Measurements from ENCODE around the gene PPM1E.
"Not testable (repeated sequence)": the region's sequence is repeated elsewhere in the genome, so short reads cannot be mapped to it uniquely, and the experiment has no call there.

PPM1E gene

GRCh38 chr17:58755577-58756245 is at the start of gene PPM1E:
Gene PPM1E (plus strand): TSS chr17:58755854.
- peak; percentile 50 for DNase-seq

- no peak for DNase-seq
Observed at GRCh38 chr17:58706351-58707140, 49.1 kb upstream of the PPM1E start.

DNA sequence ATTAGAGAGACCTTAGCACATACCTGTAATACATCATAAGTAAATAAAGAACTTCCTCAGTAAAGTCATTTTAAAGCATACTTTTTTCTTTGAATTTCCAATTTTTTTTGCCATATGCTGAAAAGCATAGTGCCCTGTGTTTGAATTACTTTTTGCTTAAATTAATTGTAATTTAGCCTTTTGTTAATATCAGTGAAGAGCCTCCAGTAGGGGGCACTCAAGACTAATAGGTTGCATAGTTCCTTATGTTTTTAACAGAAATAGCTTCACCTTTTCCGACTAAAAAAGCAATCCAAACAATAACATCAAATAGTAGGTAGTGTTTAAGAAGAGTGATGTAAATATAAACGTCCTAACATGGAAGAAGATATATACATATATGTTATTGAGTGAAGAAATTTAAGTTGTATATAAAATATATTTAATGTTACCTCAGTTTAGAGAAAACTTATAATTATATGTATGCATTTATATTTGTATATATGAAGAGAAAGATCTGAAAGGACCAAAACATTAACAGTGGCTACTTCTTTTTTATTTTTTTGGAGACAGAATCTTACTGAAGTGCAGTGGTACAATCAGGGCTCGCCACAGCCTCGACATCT is 44.6 kb upstream of the PPM1E start:
- DNase-seq, result no peak

- DNase-seq, result no peak
Observed at GRCh38 chr17:58722274-58722673, 33.4 kb upstream of the PPM1E start.

- DNase-seq, result no peak
Observed at GRCh38 chr17:58722696-58723095, 33.0 kb upstream of the PPM1E start.

GRCh38 chr17:58728798-58729197 is 26.9 kb upstream of the PPM1E start:
- no peak for DNase-seq

DNA sequence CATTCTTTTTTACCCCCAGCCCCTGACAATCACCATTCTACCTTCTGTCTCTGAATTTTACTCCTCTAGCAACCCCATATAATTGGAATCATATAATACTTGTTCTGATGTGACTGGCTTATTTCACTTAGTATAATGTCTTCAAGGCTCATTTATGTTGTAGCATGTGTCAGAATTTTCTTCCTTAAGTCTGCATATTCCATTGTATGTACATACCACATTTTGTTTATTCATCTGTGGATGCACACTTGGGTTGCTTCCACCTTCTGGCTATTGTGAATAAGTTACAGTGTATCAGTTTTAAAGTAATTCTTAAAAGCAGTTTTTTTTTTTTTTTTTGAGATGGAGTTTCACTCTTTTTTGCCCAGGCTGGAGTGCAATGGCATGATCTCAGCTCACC is 24.7 kb upstream of the PPM1E start:
- DNase-seq, result no peak

- no peak for DNase-seq
Observed at GRCh38 chr17:58734040-58734439, 21.6 kb upstream of the PPM1E start.

- DNase-seq, result no peak
Observed at GRCh38 chr17:58734811-58735210, 20.8 kb upstream of the PPM1E start.

GRCh38 chr17:58741121-58741625 is 14.5 kb upstream of the PPM1E start:
- no peak for DNase-seq

- DNase-seq, result no peak
Observed at GRCh38 chr17:58747674-58748073, 8.0 kb upstream of the PPM1E start.

DNA sequence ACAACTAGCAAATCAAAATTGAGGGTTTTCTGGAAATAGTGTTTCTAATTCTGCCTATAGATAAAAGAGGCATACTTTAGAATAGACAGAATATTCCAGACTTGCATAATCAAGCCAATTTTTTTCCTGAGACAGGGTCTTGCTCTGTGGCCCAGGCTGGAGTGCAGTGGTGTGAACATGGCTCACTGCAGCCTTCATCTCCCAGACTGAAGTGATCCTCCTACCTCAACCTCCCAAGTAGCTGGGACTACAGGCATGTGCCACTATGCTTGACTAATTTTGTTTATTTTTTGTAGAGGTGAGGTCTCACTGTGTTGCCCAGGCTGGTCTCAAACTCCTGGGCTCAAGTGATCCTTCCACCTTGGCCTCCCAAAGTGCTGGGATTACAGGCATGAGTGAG is 6.0 kb upstream of the PPM1E start:
- not testable (repeated sequence) for DNase-seq

DNA sequence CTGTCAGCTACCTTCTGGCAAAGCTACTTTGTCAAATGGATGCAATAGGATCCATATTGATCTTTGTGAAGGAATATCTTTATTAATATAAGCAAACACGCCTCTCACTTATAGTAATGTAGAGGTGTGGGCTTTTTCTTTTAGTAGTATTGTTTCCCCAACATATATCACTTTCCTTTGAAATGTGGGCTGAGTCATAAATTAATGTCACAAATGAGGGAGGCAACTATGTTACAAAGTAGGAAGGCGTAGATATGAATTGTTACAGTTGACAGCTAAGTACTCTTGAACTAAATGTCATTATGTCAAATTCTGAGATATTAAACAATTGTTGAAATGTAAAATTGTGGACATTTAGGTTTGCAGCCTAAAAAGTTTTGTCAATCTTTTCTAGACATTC is 2.6 kb upstream of the PPM1E start:
- DNase-seq, result no peak

DNA sequence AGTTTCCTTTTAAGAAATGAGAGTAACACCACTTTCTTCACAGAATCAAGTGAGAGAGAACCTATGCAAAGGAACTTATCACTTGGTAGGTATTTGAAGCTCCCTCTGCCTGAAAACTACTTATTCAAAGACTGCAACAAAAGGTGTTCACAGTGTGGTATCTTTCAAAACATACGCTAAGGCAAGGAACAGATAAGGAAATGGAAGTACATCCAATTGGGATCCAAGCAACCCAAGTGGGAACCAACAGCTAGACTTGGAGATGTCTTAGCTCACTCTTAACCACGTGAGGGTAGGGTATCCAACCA is 431 bp upstream of the PPM1E start:
- no peak for DNase-seq

GRCh38 chr17:58756246-58757161 is 850 bp downstream of the PPM1E start:
- DNase-seq, result peak; percentile 23

DNA sequence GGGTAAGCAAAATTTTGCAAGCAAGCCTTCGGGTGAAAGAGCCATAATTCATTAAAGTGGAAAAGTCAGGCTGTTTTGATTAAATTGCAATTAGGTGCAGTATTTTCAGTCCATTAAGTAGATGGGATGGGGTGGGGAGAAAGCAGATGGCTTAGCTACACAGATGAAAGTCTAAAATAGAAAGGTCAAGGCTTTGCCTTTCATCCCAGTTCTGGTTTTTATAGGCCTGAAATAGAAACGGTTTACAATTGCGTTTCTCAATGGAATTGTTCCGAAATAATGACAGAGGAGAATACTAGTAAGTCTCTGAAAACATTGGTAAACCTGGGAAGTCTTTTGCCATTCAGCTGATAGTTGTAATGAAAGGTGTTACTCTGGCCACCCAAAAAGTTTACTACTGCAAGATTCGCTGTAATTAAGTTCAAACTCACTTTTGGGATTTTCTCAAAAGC is 1.5 kb downstream of the PPM1E start:
- DNase-seq, result no peak

- DNase-seq, result no peak
Observed at GRCh38 chr17:58758890-58759289, 3.2 kb downstream of the PPM1E start.

- no peak for DNase-seq
Observed at GRCh38 chr17:58759522-58759921, 3.9 kb downstream of the PPM1E start.

DNA sequence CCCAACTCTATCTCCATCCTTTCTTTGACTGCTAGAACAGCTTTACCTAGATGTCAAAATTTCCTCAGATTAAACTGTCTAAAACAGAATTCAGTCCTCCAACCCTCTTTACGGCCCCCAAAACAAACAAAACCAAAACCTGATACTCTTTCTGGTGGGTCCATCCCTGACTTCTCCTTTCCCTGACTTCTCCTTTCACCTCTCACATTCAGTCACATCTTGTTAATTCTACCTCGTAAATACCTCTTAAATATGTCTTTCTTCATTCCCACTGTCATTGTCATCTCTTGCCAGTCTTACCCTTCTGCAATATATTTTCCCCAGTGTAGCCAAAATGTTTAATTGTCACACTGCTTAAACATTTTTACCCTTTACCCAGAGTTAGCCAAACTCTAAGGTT is 4.6 kb downstream of the PPM1E start:
- no peak for DNase-seq

GRCh38 chr17:58763263-58763662 is 7.6 kb downstream of the PPM1E start:
- DNase-seq, result no peak

- DNase-seq, result no peak
Observed at GRCh38 chr17:58764373-58764772, 8.7 kb downstream of the PPM1E start.

GRCh38 chr17:58778482-58778881 is 22.8 kb downstream of the PPM1E start:
- DNase-seq, result not testable (repeated sequence)

GRCh38 chr17:58779446-58779845 is 23.8 kb downstream of the PPM1E start:
- no peak for DNase-seq

Data from activated T-cell treated with anti-CD3 and anti-CD28 coated beads, Interleukin-2, amount 50 U/mL, for 1 hour (primary cell).